GM23338 (cell line): ENCODE measurements around the gene MYLK. TPM values are rescaled to one million over a fixed set of nuclear protein-coding genes. Genes with fewer than 3 reads are reported as not detected.

ENCODE experiments used
- ATAC-seq: fragments of 200-7000 bp; cut with Tn5 transposase; 3 replicates; pipeline ENCODE4 v1.9.1; 2020
- DNase-seq: peaks from one replicate; pipeline ENCODE4 v3.0.0-alpha.2; 2015; ENCODE audit warnings: low spot score
- H2AFZ ChIP-seq: fragments of 200-600 bp; sonication (generic); 2 replicates; pipeline ENCODE4 v1.8.0; 2016; ENCODE audit warnings: antibody characterized with exemption, mild to moderate bottlenecking, moderate library complexity
- H3F3A ChIP-seq: fragments of 200-600 bp; sonication (generic); replicated peaks from 2 replicates; pipeline ENCODE4 v1.8.0; 2017; ENCODE audit warnings: antibody characterized with exemption, mixed run types, low read depth
- H3K27ac ChIP-seq: fragments of 200-600 bp; sonication (generic); 2 replicates; pipeline ENCODE4 v1.6.1; 2016; ENCODE audit warnings: low read depth
- H3K27me3 ChIP-seq: fragments of 200-600 bp; sonication (generic); 2 replicates; pipeline ENCODE4 v1.8.0; 2016; ENCODE audit warnings: mild to moderate bottlenecking, mixed run types, moderate library complexity; ENCODE audit not compliant: insufficient read depth
- H3K36me3 ChIP-seq: fragments of 200-600 bp; sonication (generic); 2 replicates; pipeline ENCODE4 v1.8.0; 2016; ENCODE audit warnings: mild to moderate bottlenecking; ENCODE audit not compliant: insufficient read depth
- H3K4me1 ChIP-seq: fragments of 200-600 bp; sonication (generic); 2 replicates; pipeline ENCODE4 v1.8.0; 2016; ENCODE audit warnings: mild to moderate bottlenecking, moderate library complexity; ENCODE audit not compliant: insufficient read depth
- H3K4me2 ChIP-seq: fragments of 200-600 bp; sonication (generic); 2 replicates; pipeline ENCODE4 v1.7.1; 2017; ENCODE audit warnings: mixed run types
- H3K4me3 ChIP-seq: fragments of 200-600 bp; sonication (generic); 2 replicates; pipeline ENCODE4 v1.6.1; 2016; ENCODE audit warnings: mixed run types
- H3K79me2 ChIP-seq: fragments of 200-600 bp; sonication (generic); replicated peaks from 2 replicates; pipeline ENCODE4 v1.8.0; 2017; ENCODE audit warnings: mild to moderate bottlenecking; ENCODE audit not compliant: insufficient read depth
- H3K9me2 ChIP-seq: fragments of 200-600 bp; sonication (generic); 2 replicates; pipeline ENCODE4 v1.8.0; 2017; ENCODE audit not compliant: insufficient read depth
- H4K20me1 ChIP-seq: fragments of 200-600 bp; sonication (generic); replicated peaks from 2 replicates; pipeline ENCODE4 v1.8.0; 2017; ENCODE audit warnings: mild to moderate bottlenecking; ENCODE audit not compliant: insufficient read depth
- H3K27ac Mint-ChIP-seq: 2 replicates; pipeline ENCODE4 v1.8.0; 2020; ENCODE audit warnings: inconsistent platforms, mild to moderate bottlenecking, moderate library complexity, mixed read lengths
- H3K27me3 Mint-ChIP-seq: 3 replicates; pipeline ENCODE4 v1.8.0; 2022; ENCODE audit warnings: low read depth, mild to moderate bottlenecking, moderate library complexity, mixed read lengths, inconsistent platforms; ENCODE audit not compliant: insufficient read depth, poor library complexity
- H3K36me3 Mint-ChIP-seq: 3 replicates; pipeline ENCODE4 v1.8.0; 2021; ENCODE audit warnings: low read depth, mild to moderate bottlenecking, inconsistent platforms, moderate library complexity, mixed read lengths
- H3K4me1 Mint-ChIP-seq: 3 replicates; pipeline ENCODE4 v1.8.0; 2020; ENCODE audit warnings: mild to moderate bottlenecking, inconsistent platforms, mixed read lengths
- H3K4me3 Mint-ChIP-seq: 3 replicates; pipeline ENCODE4 v1.8.0; 2021; ENCODE audit warnings: moderate library complexity, mild to moderate bottlenecking, inconsistent platforms, mixed read lengths
- H3K9me3 Mint-ChIP-seq: 3 replicates; pipeline ENCODE4 v1.8.0; 2020; ENCODE audit warnings: moderate library complexity, mild to moderate bottlenecking, inconsistent platforms, mixed read lengths
- CREB1 ChIP-seq: fragments of 250-450 bp; sonication (Bioruptor Pico); IDR thresholded peaks from 2 replicates; pipeline ENCODE4 v1.5.0; 2020; ENCODE audit warnings: low read depth, mild to moderate bottlenecking, moderate library complexity
- EZH2 ChIP-seq: fragments of 200-600 bp; sonication (generic); IDR thresholded peaks from one replicate; pipeline ENCODE4 v1.8.0; 2017; ENCODE audit warnings: antibody characterized with exemption, mild to moderate bottlenecking, low read depth; ENCODE audit not compliant: unreplicated experiment
- EZH2phosphoT487 ChIP-seq: fragments of 200-600 bp; sonication (generic); IDR thresholded peaks from one replicate; pipeline ENCODE4 v1.8.1; 2018; ENCODE audit warnings: antibody characterized with exemption; ENCODE audit not compliant: unreplicated experiment
- JUNB ChIP-seq: IDR thresholded peaks from one replicate; pipeline ENCODE4 v1.6.1; 2016; ENCODE audit warnings: antibody characterized with exemption; ENCODE audit not compliant: unreplicated experiment
- NANOG ChIP-seq: IDR thresholded peaks from 2 replicates; pipeline ENCODE4 v1.6.1; 2016; ENCODE audit warnings: antibody characterized with exemption, borderline replicate concordance
- POLR2AphosphoS5 ChIP-seq: IDR thresholded peaks from 2 replicates; pipeline ENCODE4 v1.6.1; 2016; ENCODE audit warnings: antibody characterized with exemption, low read depth
- STAT1 ChIP-seq: IDR thresholded peaks from one replicate; pipeline ENCODE4 v1.6.1; 2016; ENCODE audit warnings: antibody characterized with exemption; ENCODE audit not compliant: unreplicated experiment
- ZNF114 ChIP-seq: fragments of 250-450 bp; sonication (Bioruptor Pico); IDR thresholded peaks from 2 replicates; pipeline ENCODE4 v1.5.0; 2020; ENCODE audit warnings: mild to moderate bottlenecking, moderate library complexity
- ZNF331 ChIP-seq: fragments of 250-450 bp; sonication (Bioruptor Pico); IDR thresholded peaks from 2 replicates; pipeline ENCODE4 v1.5.0; 2020; ENCODE audit warnings: low read depth, mild to moderate bottlenecking, moderate library complexity
- polyA plus RNA-seq: library from polyadenylated mRNA; unstranded; fragments of >200 nt; fragmentation: Nextera tagmentation; extraction: Ambion mirVana; gene quantifications from 2 replicates; pipeline ENCODE4 v1.2.1, GENCODE V29; 2016
- total RNA-seq: library from RNA; depleted of rRNA; stranded (reverse); fragments of >200 nt; shearing (Covaris generic); gene quantifications from 2 replicates; pipeline ENCODE4 v1.2.3, GENCODE V29; 2014
- TF ChIP-seq, protein P1 (sequence below): IDR thresholded peaks from 2 replicates; pipeline ENCODE4 v1.6.1; 2016; ENCODE audit warnings: antibody characterized with exemption
- TF ChIP-seq, protein P2 (sequence below): IDR thresholded peaks from one replicate; pipeline ENCODE4 v1.6.1; 2018; ENCODE audit warnings: antibody characterized with exemption; ENCODE audit not compliant: unreplicated experiment
- TF ChIP-seq, protein P3 (sequence below): fragments of 250-450 bp; sonication (Bioruptor Pico); IDR thresholded peaks from 2 replicates; pipeline ENCODE4 v1.5.0; 2020; ENCODE audit warnings: mild to moderate bottlenecking, moderate library complexity

The MYLK gene
- total and polyA plus RNA-seq, 2 experiments from 2014 or later: 11.5 to 17.9 TPM

DNA sequence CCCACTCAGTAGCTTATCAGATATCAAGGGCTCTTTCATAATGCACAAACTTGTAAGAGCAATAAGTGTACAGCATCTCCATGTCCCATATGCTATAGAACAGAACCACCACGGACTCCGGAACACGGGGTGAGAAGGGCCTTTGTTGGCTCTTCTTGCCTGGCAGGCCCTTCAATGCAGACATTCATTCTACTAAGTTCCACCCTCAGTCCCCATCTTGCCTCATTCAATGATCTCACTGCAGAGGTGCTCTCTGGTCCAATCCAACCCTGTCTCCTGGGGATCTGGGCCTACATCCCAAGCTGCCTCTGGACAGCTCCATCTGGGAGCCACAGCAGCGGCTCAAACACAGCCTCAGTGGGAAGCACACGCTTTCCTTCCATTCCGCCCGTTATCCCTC lies 316.1 kb downstream of the MYLK start:
- H3K4me1 Mint-ChIP-seq: peaks cover 21% of the 10 kb centered on the region
- no peak for ATAC-seq
- TF ChIP-seq NANOG: no peak
- TF ChIP-seq ZNF114: no peak
- TF ChIP-seq, protein P1, sequence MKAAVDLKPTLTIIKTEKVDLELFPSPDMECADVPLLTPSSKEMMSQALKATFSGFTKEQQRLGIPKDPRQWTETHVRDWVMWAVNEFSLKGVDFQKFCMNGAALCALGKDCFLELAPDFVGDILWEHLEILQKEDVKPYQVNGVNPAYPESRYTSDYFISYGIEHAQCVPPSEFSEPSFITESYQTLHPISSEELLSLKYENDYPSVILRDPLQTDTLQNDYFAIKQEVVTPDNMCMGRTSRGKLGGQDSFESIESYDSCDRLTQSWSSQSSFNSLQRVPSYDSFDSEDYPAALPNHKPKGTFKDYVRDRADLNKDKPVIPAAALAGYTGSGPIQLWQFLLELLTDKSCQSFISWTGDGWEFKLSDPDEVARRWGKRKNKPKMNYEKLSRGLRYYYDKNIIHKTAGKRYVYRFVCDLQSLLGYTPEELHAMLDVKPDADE: no peak
- no peak for TF ChIP-seq JUNB
- TF ChIP-seq EZH2phosphoT487: no peak
- no peak for TF ChIP-seq POLR2AphosphoS5
- TF ChIP-seq, protein P2, sequence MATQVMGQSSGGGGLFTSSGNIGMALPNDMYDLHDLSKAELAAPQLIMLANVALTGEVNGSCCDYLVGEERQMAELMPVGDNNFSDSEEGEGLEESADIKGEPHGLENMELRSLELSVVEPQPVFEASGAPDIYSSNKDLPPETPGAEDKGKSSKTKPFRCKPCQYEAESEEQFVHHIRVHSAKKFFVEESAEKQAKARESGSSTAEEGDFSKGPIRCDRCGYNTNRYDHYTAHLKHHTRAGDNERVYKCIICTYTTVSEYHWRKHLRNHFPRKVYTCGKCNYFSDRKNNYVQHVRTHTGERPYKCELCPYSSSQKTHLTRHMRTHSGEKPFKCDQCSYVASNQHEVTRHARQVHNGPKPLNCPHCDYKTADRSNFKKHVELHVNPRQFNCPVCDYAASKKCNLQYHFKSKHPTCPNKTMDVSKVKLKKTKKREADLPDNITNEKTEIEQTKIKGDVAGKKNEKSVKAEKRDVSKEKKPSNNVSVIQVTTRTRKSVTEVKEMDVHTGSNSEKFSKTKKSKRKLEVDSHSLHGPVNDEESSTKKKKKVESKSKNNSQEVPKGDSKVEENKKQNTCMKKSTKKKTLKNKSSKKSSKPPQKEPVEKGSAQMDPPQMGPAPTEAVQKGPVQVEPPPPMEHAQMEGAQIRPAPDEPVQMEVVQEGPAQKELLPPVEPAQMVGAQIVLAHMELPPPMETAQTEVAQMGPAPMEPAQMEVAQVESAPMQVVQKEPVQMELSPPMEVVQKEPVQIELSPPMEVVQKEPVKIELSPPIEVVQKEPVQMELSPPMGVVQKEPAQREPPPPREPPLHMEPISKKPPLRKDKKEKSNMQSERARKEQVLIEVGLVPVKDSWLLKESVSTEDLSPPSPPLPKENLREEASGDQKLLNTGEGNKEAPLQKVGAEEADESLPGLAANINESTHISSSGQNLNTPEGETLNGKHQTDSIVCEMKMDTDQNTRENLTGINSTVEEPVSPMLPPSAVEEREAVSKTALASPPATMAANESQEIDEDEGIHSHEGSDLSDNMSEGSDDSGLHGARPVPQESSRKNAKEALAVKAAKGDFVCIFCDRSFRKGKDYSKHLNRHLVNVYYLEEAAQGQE: no peak
- TF ChIP-seq EZH2: no peak
- TF ChIP-seq STAT1: no peak
- TF ChIP-seq CREB1: no peak
- no peak for TF ChIP-seq ZNF331 (CRISPR knock-in tag)
- TF ChIP-seq, protein P3, sequence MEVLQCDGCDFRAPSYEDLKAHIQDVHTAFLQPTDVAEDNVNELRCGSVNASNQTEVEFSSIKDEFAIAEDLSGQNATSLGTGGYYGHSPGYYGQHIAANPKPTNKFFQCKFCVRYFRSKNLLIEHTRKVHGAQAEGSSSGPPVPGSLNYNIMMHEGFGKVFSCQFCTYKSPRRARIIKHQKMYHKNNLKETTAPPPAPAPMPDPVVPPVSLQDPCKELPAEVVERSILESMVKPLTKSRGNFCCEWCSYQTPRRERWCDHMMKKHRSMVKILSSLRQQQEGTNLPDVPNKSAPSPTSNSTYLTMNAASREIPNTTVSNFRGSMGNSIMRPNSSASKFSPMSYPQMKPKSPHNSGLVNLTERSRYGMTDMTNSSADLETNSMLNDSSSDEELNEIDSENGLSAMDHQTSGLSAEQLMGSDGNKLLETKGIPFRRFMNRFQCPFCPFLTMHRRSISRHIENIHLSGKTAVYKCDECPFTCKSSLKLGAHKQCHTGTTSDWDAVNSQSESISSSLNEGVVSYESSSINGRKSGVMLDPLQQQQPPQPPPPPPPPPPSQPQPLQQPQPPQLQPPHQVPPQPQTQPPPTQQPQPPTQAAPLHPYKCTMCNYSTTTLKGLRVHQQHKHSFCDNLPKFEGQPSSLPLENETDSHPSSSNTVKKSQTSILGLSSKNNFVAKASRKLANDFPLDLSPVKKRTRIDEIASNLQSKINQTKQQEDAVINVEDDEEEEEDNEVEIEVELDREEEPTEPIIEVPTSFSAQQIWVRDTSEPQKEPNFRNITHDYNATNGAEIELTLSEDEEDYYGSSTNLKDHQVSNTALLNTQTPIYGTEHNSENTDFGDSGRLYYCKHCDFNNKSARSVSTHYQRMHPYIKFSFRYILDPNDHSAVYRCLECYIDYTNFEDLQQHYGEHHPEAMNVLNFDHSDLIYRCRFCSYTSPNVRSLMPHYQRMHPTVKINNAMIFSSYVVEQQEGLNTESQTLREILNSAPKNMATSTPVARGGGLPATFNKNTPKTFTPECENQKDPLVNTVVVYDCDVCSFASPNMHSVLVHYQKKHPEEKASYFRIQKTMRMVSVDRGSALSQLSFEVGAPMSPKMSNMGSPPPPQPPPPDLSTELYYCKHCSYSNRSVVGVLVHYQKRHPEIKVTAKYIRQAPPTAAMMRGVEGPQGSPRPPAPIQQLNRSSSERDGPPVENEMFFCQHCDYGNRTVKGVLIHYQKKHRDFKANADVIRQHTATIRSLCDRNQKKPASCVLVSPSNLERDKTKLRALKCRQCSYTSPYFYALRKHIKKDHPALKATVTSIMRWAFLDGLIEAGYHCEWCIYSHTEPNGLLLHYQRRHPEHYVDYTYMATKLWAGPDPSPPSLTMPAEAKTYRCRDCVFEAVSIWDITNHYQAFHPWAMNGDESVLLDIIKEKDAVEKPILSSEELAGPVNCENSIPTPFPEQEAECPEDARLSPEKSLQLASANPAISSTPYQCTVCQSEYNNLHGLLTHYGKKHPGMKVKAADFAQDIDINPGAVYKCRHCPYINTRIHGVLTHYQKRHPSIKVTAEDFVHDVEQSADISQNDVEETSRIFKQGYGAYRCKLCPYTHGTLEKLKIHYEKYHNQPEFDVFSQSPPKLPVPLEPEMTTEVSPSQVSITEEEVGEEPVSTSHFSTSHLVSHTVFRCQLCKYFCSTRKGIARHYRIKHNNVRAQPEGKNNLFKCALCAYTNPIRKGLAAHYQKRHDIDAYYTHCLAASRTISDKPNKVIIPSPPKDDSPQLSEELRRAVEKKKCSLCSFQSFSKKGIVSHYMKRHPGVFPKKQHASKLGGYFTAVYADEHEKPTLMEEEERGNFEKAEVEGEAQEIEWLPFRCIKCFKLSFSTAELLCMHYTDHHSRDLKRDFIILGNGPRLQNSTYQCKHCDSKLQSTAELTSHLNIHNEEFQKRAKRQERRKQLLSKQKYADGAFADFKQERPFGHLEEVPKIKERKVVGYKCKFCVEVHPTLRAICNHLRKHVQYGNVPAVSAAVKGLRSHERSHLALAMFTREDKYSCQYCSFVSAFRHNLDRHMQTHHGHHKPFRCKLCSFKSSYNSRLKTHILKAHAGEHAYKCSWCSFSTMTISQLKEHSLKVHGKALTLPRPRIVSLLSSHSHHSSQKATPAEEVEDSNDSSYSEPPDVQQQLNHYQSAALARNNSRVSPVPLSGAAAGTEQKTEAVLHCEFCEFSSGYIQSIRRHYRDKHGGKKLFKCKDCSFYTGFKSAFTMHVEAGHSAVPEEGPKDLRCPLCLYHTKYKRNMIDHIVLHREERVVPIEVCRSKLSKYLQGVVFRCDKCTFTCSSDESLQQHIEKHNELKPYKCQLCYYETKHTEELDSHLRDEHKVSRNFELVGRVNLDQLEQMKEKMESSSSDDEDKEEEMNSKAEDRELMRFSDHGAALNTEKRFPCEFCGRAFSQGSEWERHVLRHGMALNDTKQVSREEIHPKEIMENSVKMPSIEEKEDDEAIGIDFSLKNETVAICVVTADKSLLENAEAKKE (CRISPR knock-in tag): no peak

More for the DNA sequence above, 316.1 kb downstream of the MYLK start:
- Histone ChIP-seq H3F3A (no peaks in the 10 kb centered on the region), H3K79me2 (no peaks in the 10 kb centered on the region; the same call in 1 of the 2 replicates), H3K9me2 (no peaks in the 10 kb centered on the region), H2AFZ (no peak overlapping the region), H3K27ac (no peak overlapping the region), H4K20me1 (no peaks in the 10 kb centered on the region; the same call in 1 of the 2 replicates), H3K4me1 (0 out of 2 replicates have a peak, but pooled peaks cover 5% of the 10 kb centered on the region), H3K4me2 (no peak overlapping the region), H3K27me3 (no peaks in the 10 kb centered on the region), H3K36me3 (no peaks in the 10 kb centered on the region), H3K4me3 (no peak overlapping the region)
- Mint-ChIP-seq H3K9me3 (no peaks in the 10 kb centered on the region), H3K36me3 (peaks cover 4% of the 10 kb centered on the region; the same call in 1 of the 3 replicates), H3K27me3 (no peaks in the 10 kb centered on the region), H3K4me3 (no peak overlapping the region), H3K27ac (no peak overlapping the region)
- DNase-seq: no peak
